NCI-H2081 (cell line): Measurements from ENCODE around the gene ZNF649.
"Not testable (repeated sequence)": the region's sequence is repeated elsewhere in the genome, so short reads cannot be mapped to it uniquely, and the experiment has no call there.

ENCODE experiments used
- DNase-seq, 2 experiments: peaks; one replicate each; lab custom pipeline; 2025; lab: John Stamatoyannopoulos, UW

The ZNF649 gene

GRCh38 chr19:51904331-51905165 is at the start of gene ZNF649:
Gene ZNF649 (minus strand): TSS chr19:51905017. CDS start chr19:51900107, 4,910 bp downstream.
- DNase-seq: peak; percentile 45 to 67

GRCh38 chr19:51948975-51949374 is 44.2 kb upstream of the ZNF649 start:
- DNase-seq: no peak

- DNase-seq: no peak
Measured at GRCh38 chr19:51946602-51947001, 41.8 kb upstream of the ZNF649 start.

- DNase-seq: no peak
Measured at GRCh38 chr19:51944798-51945552, 40.2 kb upstream of the ZNF649 start.

- no peak for DNase-seq
Measured at GRCh38 chr19:51938936-51939335, 34.1 kb upstream of the ZNF649 start.

- no peak for DNase-seq
Measured at GRCh38 chr19:51931921-51932320, 27.1 kb upstream of the ZNF649 start.

- no peak for DNase-seq
Measured at GRCh38 chr19:51927859-51928258, 23.0 kb upstream of the ZNF649 start.

- DNase-seq: peak; percentile 79 to 90
Measured at GRCh38 chr19:51926784-51927741, 22.2 kb upstream of the ZNF649 start, which contains the start of gene ZNF613. Gene ZNF613 (plus strand): TSS chr19:51927472. CDS start chr19:51936221, 8,749 bp downstream.

- DNase-seq: no peak
Measured at GRCh38 chr19:51926426-51926783, 21.6 kb upstream of the ZNF649 start.

GRCh38 chr19:51921949-51922348 is 17.1 kb upstream of the ZNF649 start:
- no peak for DNase-seq

GRCh38 chr19:51919606-51920005 is 14.8 kb upstream of the ZNF649 start:
- no peak for DNase-seq

GRCh38 chr19:51916167-51916566 is 11.3 kb upstream of the ZNF649 start:
- no peak for DNase-seq

- no peak for DNase-seq
Measured at GRCh38 chr19:51915324-51915867, 10.6 kb upstream of the ZNF649 start.

GRCh38 chr19:51907981-51908380 is 3.2 kb upstream of the ZNF649 start:
- not testable (repeated sequence) for DNase-seq

GRCh38 chr19:51906108-51906507 is 1.3 kb upstream of the ZNF649 start:
- not testable (repeated sequence) for DNase-seq

- DNase-seq: not testable (repeated sequence)
Measured at GRCh38 chr19:51905639-51906038, 822 bp upstream of the ZNF649 start.

GRCh38 chr19:51905206-51905605 is 389 bp upstream of the ZNF649 start:
- no peak for DNase-seq

GRCh38 chr19:51903192-51903591 is 1.6 kb downstream of the ZNF649 start:
- DNase-seq: no peak

- DNase-seq: no peak
Measured at GRCh38 chr19:51901860-51902259, 3.0 kb downstream of the ZNF649 start.

- DNase-seq: no peak
Measured at GRCh38 chr19:51891193-51891747, 13.5 kb downstream of the ZNF649 start.

- DNase-seq: no peak
Measured at GRCh38 chr19:51889934-51890333, 14.9 kb downstream of the ZNF649 start.
